Omental fat pad (tissue), 4 donors: ENCODE data around the gene FER. TPM values are rescaled to one million over a fixed set of nuclear protein-coding genes. Genes with fewer than 3 reads are reported as not detected.

Experiments used
- ATAC-seq: fragments of 150-250 bp; one replicate; pipeline ENCODE4 v1.9.1; 2016; ENCODE audit warnings: mild to moderate bottlenecking, moderate library complexity; ENCODE audit not compliant: low FRiP score
- DNase-seq: peaks from one replicate; pipeline ENCODE4 v3.0.0-alpha.2; 2019; ENCODE audit warnings: low spot score
- total RNA-seq, 4 donors: library from RNA; depleted of rRNA; stranded (reverse); fragments of >200 nt; gene quantifications; one replicate each; pipeline ENCODE4 v1.1.0, GENCODE V29; 2016
- TF ChIP-seq, protein P1 (sequence below), 3 donors: fragments of 450-650 bp; IDR thresholded peaks; one replicate each; pipeline ENCODE4 v1.5.1; 2016 to 2017; ENCODE audit warnings: antibody characterized with exemption in 3 of 3, mild to moderate bottlenecking in 3 of 3, moderate library complexity in 2 of 3

FER gene
- total RNA-seq, 4 donors from 2014 or later: 25.2 to 33.1 (median 29.5) TPM

- TF ChIP-seq, protein P1, sequence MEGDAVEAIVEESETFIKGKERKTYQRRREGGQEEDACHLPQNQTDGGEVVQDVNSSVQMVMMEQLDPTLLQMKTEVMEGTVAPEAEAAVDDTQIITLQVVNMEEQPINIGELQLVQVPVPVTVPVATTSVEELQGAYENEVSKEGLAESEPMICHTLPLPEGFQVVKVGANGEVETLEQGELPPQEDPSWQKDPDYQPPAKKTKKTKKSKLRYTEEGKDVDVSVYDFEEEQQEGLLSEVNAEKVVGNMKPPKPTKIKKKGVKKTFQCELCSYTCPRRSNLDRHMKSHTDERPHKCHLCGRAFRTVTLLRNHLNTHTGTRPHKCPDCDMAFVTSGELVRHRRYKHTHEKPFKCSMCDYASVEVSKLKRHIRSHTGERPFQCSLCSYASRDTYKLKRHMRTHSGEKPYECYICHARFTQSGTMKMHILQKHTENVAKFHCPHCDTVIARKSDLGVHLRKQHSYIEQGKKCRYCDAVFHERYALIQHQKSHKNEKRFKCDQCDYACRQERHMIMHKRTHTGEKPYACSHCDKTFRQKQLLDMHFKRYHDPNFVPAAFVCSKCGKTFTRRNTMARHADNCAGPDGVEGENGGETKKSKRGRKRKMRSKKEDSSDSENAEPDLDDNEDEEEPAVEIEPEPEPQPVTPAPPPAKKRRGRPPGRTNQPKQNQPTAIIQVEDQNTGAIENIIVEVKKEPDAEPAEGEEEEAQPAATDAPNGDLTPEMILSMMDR (IDR thresholded peaks at IDR 0.05): no peak
- ATAC-seq (no peak), DNase-seq (no peak)
Measured at GRCh38 chr5:109111680-109112079, 364.0 kb downstream of the FER start.

- ATAC-seq: no peak
- TF ChIP-seq, protein P1 (IDR thresholded peaks at IDR 0.05): no peak
- DNase-seq: no peak
Measured at GRCh38 chr5:109113608-109114007, 365.9 kb downstream of the FER start.

- ATAC-seq (no peak), DNase-seq (no peak)
- TF ChIP-seq, protein P1 (IDR thresholded peaks at IDR 0.05): no peak
Measured at GRCh38 chr5:109121225-109121624, 373.5 kb downstream of the FER start.

DNA sequence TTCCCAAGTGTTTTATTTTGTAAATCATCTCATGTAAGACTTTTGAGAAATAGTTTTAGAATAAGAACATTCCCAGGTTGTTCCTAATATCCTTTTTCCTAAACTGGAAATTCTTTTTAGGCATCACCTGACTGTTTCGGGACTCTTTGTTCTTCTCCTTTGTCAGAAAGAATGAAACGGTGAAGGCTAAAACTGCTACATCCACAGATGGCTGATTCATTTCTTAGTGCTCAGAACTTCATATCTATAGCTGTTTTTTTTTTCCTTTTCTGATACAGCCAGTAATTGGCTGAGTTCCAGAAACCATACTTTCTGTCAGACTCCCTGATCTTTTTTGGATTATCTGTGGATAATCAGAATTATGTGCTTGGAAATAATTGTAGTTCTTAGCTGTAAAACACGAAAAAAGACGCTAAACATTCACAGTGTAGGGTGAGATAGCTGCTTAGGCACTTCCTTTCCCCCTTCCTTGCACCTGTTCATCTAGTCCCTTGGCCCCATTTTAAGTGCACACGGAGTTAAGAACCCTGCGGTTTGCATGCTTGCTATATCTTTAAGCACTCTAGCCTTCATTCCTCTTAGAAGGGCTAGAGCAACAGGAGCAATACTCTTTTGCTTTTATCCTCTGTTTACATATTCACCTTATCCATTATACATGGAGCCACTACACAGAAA lies 378.2 kb downstream of the FER start:
- TF ChIP-seq, protein P1 (IDR thresholded peaks at IDR 0.05): no peak
- no peak for DNase-seq
- no peak for ATAC-seq

- ATAC-seq (no peak), DNase-seq (no peak)
- TF ChIP-seq, protein P1 (IDR thresholded peaks at IDR 0.05): no peak
Measured at GRCh38 chr5:109126481-109126880, 378.8 kb downstream of the FER start.

DNA sequence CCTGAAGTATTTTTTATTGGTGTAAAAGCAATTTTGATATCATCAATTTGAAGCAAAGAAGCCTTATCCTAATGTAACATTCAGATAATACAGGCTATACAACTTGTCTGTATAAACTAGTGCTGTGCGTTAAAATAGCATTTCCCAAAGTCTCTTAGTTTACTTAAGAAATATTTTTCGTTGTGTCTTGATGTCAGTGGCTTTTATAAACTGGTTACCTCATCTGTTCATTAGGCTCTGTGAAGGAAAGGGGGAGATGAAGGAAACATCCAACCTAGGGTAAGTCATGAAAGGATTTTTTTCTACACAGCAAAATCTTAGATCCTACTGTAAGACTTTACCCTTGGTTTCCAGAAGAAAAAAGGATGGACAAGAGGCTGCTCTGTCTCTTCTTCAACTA lies 389.2 kb downstream of the FER start:
- DNase-seq (no peak), ATAC-seq (no peak)
- TF ChIP-seq, protein P1 (IDR thresholded peaks at IDR 0.05): no peak
